KMS-11 (cell line): ENCODE measurements around the gene PRXL2A.
"Not testable (repeated sequence)": the region's sequence is repeated elsewhere in the genome, so short reads cannot be mapped to it uniquely, and the experiment has no call there.

ENCODE experiments used
- H2AFZ ChIP-seq: fragments of 200-600 bp; sonication (generic); 2 replicates; pipeline ENCODE4 v1.6.1; 2016; ENCODE audit warnings: antibody characterized with exemption, mixed run types, low read depth
- H3K27ac ChIP-seq: fragments of 200-600 bp; sonication (generic); 2 replicates; pipeline ENCODE4 v1.6.1; 2016; ENCODE audit warnings: mild to moderate bottlenecking, mixed run types
- H3K27me3 ChIP-seq: fragments of 200-600 bp; sonication (generic); 2 replicates; pipeline ENCODE4 v1.6.1; 2017; ENCODE audit warnings: mild to moderate bottlenecking, low read depth, mixed run types, moderate library complexity; ENCODE audit not compliant: insufficient read depth
- H3K36me3 ChIP-seq: fragments of 200-600 bp; sonication (generic); 2 replicates; pipeline ENCODE4 v1.6.1; 2017; ENCODE audit warnings: mild to moderate bottlenecking, mixed run types; ENCODE audit not compliant: insufficient read depth
- H3K4me1 ChIP-seq: fragments of 200-600 bp; sonication (generic); 2 replicates; pipeline ENCODE4 v1.6.1; 2016; ENCODE audit warnings: mild to moderate bottlenecking, low read depth, mixed run types; ENCODE audit not compliant: poor library complexity, severe bottlenecking
- H3K4me2 ChIP-seq: fragments of 200-600 bp; sonication (generic); 2 replicates; pipeline ENCODE4 v1.7.0; 2016; ENCODE audit warnings: mild to moderate bottlenecking, mixed run types
- H3K4me3 ChIP-seq: fragments of 200-600 bp; sonication (generic); IDR thresholded peaks from 2 replicates; pipeline ENCODE4 v1.6.1; 2017; ENCODE audit warnings: low read depth, low read length, mixed read lengths; ENCODE audit not compliant: insufficient read depth
- H3K79me2 ChIP-seq: fragments of 200-600 bp; sonication (generic); 2 replicates; pipeline ENCODE4 v1.6.1; 2016; ENCODE audit warnings: low read depth, mixed run types; ENCODE audit not compliant: insufficient read depth
- H3K9ac ChIP-seq: fragments of 200-600 bp; sonication (generic); 2 replicates; pipeline ENCODE4 v1.6.1; 2016; ENCODE audit warnings: mild to moderate bottlenecking, mixed run types
- H4K20me1 ChIP-seq: fragments of 200-600 bp; sonication (generic); 2 replicates; pipeline ENCODE4 v1.6.1; 2016; ENCODE audit warnings: mild to moderate bottlenecking, mixed run types; ENCODE audit not compliant: insufficient read depth
- TF ChIP-seq, protein P1 (sequence below): fragments of 200-600 bp; sonication (generic); conservative IDR thresholded peaks from 2 replicates; pipeline ENCODE4 v1.6.1; 2017; ENCODE audit warnings: low read depth, mild to moderate bottlenecking, antibody characterized with exemption, low read length, moderate library complexity, mixed read lengths

PRXL2A gene

DNA sequence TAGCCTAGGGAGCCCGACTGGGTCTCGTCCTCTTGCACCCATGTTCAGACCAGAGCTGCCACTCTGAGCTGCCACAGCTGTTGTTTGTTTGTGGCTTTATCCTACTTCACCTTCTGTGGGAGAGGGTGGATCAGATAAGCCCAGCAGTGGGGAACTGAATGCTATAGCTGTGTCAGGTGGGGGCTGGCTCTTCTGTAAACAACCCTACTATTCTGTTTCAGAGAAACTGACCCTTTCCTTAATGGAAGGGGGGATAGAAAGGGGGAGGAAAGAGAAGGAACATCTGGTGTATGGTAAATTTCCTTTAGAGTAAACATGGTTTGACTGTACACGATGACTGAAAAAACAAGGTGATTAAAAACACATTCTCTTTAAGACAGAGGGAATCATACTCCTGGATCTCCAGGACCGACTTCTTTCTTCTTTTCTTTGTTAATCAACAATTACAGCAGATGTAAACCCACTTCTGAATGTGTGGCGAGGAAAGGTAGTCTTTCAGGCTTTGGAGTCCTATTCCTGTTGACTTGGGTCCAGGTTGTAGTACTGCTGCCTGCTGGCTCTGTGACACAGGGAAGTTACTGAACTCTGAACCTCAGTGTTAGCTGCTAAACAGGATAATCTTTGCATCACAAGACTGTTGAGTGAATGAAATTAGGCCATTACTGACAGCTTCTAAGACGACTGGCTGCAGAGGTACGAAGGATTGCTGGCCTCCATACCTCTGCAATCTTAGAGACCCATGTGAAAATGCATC, 6.0 kb downstream of the PRXL2A start:
- TF ChIP-seq, protein P1, sequence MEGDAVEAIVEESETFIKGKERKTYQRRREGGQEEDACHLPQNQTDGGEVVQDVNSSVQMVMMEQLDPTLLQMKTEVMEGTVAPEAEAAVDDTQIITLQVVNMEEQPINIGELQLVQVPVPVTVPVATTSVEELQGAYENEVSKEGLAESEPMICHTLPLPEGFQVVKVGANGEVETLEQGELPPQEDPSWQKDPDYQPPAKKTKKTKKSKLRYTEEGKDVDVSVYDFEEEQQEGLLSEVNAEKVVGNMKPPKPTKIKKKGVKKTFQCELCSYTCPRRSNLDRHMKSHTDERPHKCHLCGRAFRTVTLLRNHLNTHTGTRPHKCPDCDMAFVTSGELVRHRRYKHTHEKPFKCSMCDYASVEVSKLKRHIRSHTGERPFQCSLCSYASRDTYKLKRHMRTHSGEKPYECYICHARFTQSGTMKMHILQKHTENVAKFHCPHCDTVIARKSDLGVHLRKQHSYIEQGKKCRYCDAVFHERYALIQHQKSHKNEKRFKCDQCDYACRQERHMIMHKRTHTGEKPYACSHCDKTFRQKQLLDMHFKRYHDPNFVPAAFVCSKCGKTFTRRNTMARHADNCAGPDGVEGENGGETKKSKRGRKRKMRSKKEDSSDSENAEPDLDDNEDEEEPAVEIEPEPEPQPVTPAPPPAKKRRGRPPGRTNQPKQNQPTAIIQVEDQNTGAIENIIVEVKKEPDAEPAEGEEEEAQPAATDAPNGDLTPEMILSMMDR = no peak
- no peaks in the 10 kb centered on the region for H3K27me3 ChIP-seq
- no peak overlapping the region for H3K27ac ChIP-seq
- H3K9ac ChIP-seq = no peak overlapping the region
- H3K79me2 ChIP-seq = no peaks in the 10 kb centered on the region
- no peaks in the 10 kb centered on the region for H3K36me3 ChIP-seq
- no peaks in the 10 kb centered on the region for H4K20me1 ChIP-seq
- no peaks in the 10 kb centered on the region for H3K4me1 ChIP-seq
- no peak overlapping the region for H3K4me3 ChIP-seq
- H2AFZ ChIP-seq = no peak overlapping the region
- H3K4me2 ChIP-seq = no peak overlapping the region

DNA sequence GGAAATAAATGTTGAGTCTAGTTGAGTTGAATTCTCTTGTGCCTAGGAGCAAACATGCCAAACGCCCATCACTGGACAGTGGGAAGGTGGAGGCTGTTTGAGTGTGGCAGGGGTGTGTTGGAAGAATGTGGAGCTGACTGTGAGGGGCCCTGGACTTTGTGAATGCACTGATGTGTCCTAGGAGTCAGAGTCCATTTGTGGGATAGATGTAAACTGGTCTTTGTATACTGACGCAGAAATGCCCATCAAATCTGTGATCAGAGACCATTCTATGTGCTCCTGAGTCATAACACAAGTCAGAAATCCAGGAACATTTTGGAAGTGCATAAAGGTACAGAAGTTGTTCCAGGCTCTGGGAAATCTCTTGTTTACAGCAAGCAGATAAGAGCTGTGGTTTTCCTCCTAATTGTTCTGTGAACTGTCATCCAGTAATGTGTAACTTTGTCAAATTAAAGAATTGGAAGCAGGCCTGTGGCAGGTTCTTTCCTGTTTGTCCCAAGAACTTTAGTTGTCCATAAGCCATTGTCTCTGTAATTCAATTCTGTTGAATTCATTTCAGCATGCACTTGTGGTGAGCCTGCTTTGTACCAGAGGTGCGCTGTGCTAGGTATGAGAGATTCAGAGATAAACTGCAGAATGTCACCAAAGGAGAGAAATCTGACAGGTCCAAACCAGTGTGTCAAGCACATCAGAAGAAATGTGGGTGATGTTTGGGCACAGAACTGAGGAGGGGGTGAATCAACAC, 7.6 kb downstream of the PRXL2A start:
- Histone ChIP-seq H3K4me2 (no peak overlapping the region), H3K27me3 (no peaks in the 10 kb centered on the region), H3K79me2 (no peaks in the 10 kb centered on the region), H3K4me1 (no peaks in the 10 kb centered on the region), H3K9ac (no peak overlapping the region), H3K36me3 (no peaks in the 10 kb centered on the region), H3K4me3 (no peak overlapping the region), H4K20me1 (no peaks in the 10 kb centered on the region), H2AFZ (no peak overlapping the region), H3K27ac (no peak overlapping the region)
- TF ChIP-seq, protein P1 = no peak

DNA sequence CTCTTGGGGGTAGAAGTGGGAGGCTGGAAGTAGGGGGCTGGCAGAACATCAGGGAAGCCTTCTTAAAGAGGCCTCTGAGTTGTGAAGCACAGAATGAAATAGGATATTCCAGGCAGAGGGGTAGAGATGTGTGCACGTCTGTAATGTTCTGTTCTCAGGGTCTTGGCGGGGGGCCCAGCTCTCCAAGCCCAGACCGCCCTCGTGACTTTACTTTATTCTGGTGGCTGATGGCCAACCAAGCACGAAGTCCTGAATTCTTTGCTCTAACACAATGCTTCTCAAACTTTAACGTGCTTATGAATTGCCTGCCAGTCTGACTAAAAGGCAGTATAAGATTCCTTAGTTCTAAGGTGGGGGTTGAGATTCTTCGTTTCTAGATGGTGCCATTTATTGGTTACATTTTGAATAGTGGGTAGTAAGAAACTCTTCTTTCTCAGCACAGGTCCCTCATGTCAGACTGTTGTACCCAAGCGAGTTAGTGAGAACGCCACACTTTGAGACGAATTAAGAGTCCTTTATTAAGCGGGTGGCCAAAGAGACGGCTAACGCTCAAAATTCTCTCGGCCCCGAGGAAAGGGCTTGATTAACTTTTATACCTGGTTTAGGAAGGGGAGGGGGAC, 8.2 kb downstream of the PRXL2A start:
- Histone ChIP-seq H3K4me2 (no peak overlapping the region), H4K20me1 (no peaks in the 10 kb centered on the region), H3K79me2 (no peaks in the 10 kb centered on the region), H3K36me3 (no peaks in the 10 kb centered on the region), H2AFZ (no peak overlapping the region), H3K27me3 (no peaks in the 10 kb centered on the region), H3K9ac (no peak overlapping the region), H3K4me1 (no peaks in the 10 kb centered on the region), H3K4me3 (no peak overlapping the region), H3K27ac (no peak overlapping the region)
- TF ChIP-seq, protein P1 = no peak

DNA sequence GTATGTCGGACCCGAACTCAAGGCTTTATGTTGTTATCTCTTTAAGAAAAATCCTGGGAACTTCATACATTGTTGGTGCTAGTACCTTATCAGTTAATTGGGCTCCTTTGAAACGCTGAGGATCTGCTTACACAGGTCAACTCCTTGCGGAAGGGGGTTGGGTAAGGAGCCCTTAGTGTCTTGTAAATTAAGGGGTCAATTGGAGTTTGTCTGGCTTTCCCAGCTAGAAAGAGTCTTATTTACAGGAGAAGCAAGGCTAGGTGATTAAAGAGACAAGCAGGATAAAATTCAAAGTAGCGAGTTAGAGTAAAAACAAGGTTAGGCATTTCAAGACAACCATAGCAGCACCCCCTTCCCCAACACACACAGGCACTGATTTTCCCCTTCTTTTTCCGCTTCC, 8.9 kb downstream of the PRXL2A start:
- not testable (repeated sequence) for H3K27ac ChIP-seq, H3K4me2 ChIP-seq, H3K9ac ChIP-seq, H3K4me1 ChIP-seq, H3K79me2 ChIP-seq, H3K27me3 ChIP-seq, H3K36me3 ChIP-seq, H4K20me1 ChIP-seq, H3K4me3 ChIP-seq, H2AFZ ChIP-seq
